GM19372 (cell line): ENCODE data around the gene KCNG2.

Experiments
- ATAC-seq: cut with Tn5 transposase; IDR thresholded peaks from one replicate; pipeline ENCODE4 v1.9.1; 2021; ENCODE audit warnings: mild to moderate bottlenecking, low read depth, moderate library complexity; ENCODE audit not compliant: unreplicated experiment

KCNG2 gene

GRCh38 chr18:79766308-79766707 lies 31.4 kb upstream of the KCNG2 start:
- ATAC-seq = no peak

- no peak for ATAC-seq
Measured at GRCh38 chr18:79768745-79769144, 29.0 kb upstream of the KCNG2 start.

GRCh38 chr18:79769698-79770500 lies 27.8 kb upstream of the KCNG2 start:
- ATAC-seq = no peak

- ATAC-seq = no peak
Measured at GRCh38 chr18:79770501-79770815, 27.3 kb upstream of the KCNG2 start.

GRCh38 chr18:79770826-79771225 lies 26.9 kb upstream of the KCNG2 start:
- no peak for ATAC-seq

- ATAC-seq = no peak
Measured at GRCh38 chr18:79771446-79772107, 26.2 kb upstream of the KCNG2 start.

GRCh38 chr18:79772108-79772864 lies 25.5 kb upstream of the KCNG2 start:
- no peak for ATAC-seq

GRCh38 chr18:79772865-79773696 lies 24.7 kb upstream of the KCNG2 start:
- no peak for ATAC-seq

- no peak for ATAC-seq
Measured at GRCh38 chr18:79774111-79774510, 23.6 kb upstream of the KCNG2 start.

GRCh38 chr18:79775441-79776221 lies 22.1 kb upstream of the KCNG2 start:
- no peak for ATAC-seq

GRCh38 chr18:79776674-79777073 lies 21.1 kb upstream of the KCNG2 start:
- no peak for ATAC-seq

- no peak for ATAC-seq
Measured at GRCh38 chr18:79778291-79778791, 19.4 kb upstream of the KCNG2 start.

- no peak for ATAC-seq
Measured at GRCh38 chr18:79779021-79779699, 18.6 kb upstream of the KCNG2 start.

- ATAC-seq = no peak
Measured at GRCh38 chr18:79779700-79780190, 18.0 kb upstream of the KCNG2 start.

- no peak for ATAC-seq
Measured at GRCh38 chr18:79780547-79780946, 17.2 kb upstream of the KCNG2 start.

GRCh38 chr18:79781331-79781941 lies 16.3 kb upstream of the KCNG2 start:
- ATAC-seq = no peak

GRCh38 chr18:79782566-79783308 lies 15.0 kb upstream of the KCNG2 start:
- no peak for ATAC-seq
